ENCODE measurements around the gene ARL16. TPM values are rescaled to one million over a fixed set of nuclear protein-coding genes. Genes with fewer than 3 reads are reported as not detected.

ARL16 gene
- total RNA-seq, 3 donors from 2014 or later (not counting 1 experiment from before 2014, with no cell fraction given) = 23.3 to 47.9 (median 39.3) TPM

GRCh38 chr17:81706757-81707624, 23.4 kb upstream of the ARL16 start:
- Mint-ChIP-seq H3K9me3 (no peaks in the 10 kb centered on the region), H3K4me1 (peaks cover 15 to 26% of the 10 kb centered on the region in 2 donors), H3K27ac (no peak overlapping the region), H3K27me3 (ENCODE audit: low read depth in 2 of 2) (no peaks in the 10 kb centered on the region), H3K4me3 (no peak overlapping the region), H3K36me3 (no peaks in the 10 kb centered on the region)
- Histone ChIP-seq H3K4me1 (ENCODE audit: control insufficient read depth, insufficient read depth, low read length) (peaks cover 41% of the 10 kb centered on the region), H3K27ac (ENCODE audit: low read length) (no peak overlapping the region), H3K4me3 (ENCODE audit: low read length) (no peak overlapping the region), H3K9me3 (ENCODE audit: control insufficient read depth, insufficient read depth, low read length) (no peaks in the 10 kb centered on the region), H3K36me3 (ENCODE audit: control insufficient read depth, insufficient read depth, low read length) (peaks cover 12% of the 10 kb centered on the region), H3K27me3 (ENCODE audit: control insufficient read depth, insufficient read depth, low read length) (no peaks in the 10 kb centered on the region)
- intact Hi-C loops (cut with micrococcal nuclease) = no loop called here
- TF ChIP-seq CTCF (IDR thresholded peaks at IDR 0.05) = no peak
- DNase-seq = no peak
- WGBS (ENCODE audit: insufficient coverage) = 96% methylated on average over 54 of the region's 54 CpGs
- ATAC-seq = no peak

GRCh38 chr17:81706232-81706611, 22.6 kb upstream of the ARL16 start:
- no peak for ATAC-seq
- H3K4me3 ChIP-seq (ENCODE audit: low read length) = no peak overlapping the region
- no peak overlapping the region for H3K4me3 Mint-ChIP-seq
- intact Hi-C loops (cut with micrococcal nuclease) = no loop called here
- no peaks in the 10 kb centered on the region for H3K9me3 Mint-ChIP-seq
- H3K27ac Mint-ChIP-seq = no peak overlapping the region
- DNase-seq = no peak
- H3K9me3 ChIP-seq (ENCODE audit: control insufficient read depth, insufficient read depth, low read length) = no peaks in the 10 kb centered on the region
- peaks cover 21 to 28% of the 10 kb centered on the region in 2 donors for H3K4me1 Mint-ChIP-seq
- peaks cover 44% of the 10 kb centered on the region for H3K4me1 ChIP-seq (ENCODE audit: control insufficient read depth, insufficient read depth, low read length)
- peaks cover 15% of the 10 kb centered on the region for H3K36me3 ChIP-seq (ENCODE audit: control insufficient read depth, insufficient read depth, low read length)
- H3K27me3 Mint-ChIP-seq (ENCODE audit: low read depth in 2 of 2) = no peaks in the 10 kb centered on the region
- 97% methylated on average over 17 of the region's 17 CpGs for WGBS (ENCODE audit: insufficient coverage)
- TF ChIP-seq CTCF (IDR thresholded peaks at IDR 0.05) = no peak
- H3K27ac ChIP-seq (ENCODE audit: low read length) = no peak overlapping the region
- no peaks in the 10 kb centered on the region for H3K27me3 ChIP-seq (ENCODE audit: control insufficient read depth, insufficient read depth, low read length)
- H3K36me3 Mint-ChIP-seq = no peaks in the 10 kb centered on the region

GRCh38 chr17:81705518-81706231, 22.1 kb upstream of the ARL16 start:
- no peak for DNase-seq

More at GRCh38 chr17:81705518-81706231, 22.1 kb upstream of the ARL16 start:
- Mint-ChIP-seq H3K36me3 (no peaks in the 10 kb centered on the region), H3K27me3 (ENCODE audit: low read depth in 2 of 2) (no peaks in the 10 kb centered on the region), H3K4me1 (peaks cover 17 to 28% of the 10 kb centered on the region in 2 donors), H3K4me3 (peak overlapping the region; percentile 35), H3K9me3 (no peaks in the 10 kb centered on the region), H3K27ac (peak overlapping the region in 1 of 2 donors; percentile 33)
- intact Hi-C loops (cut with micrococcal nuclease) = no loop called here
- Histone ChIP-seq H3K27me3 (ENCODE audit: control insufficient read depth, insufficient read depth, low read length) (no peaks in the 10 kb centered on the region), H3K27ac (ENCODE audit: low read length) (no peak overlapping the region), H3K36me3 (ENCODE audit: control insufficient read depth, insufficient read depth, low read length) (peaks cover 21% of the 10 kb centered on the region), H3K4me1 (ENCODE audit: control insufficient read depth, insufficient read depth, low read length) (peaks cover 44% of the 10 kb centered on the region), H3K9me3 (ENCODE audit: control insufficient read depth, insufficient read depth, low read length) (no peaks in the 10 kb centered on the region), H3K4me3 (ENCODE audit: low read length) (no peak overlapping the region)
- no peak for TF ChIP-seq CTCF (IDR thresholded peaks at IDR 0.05)
- no peak for ATAC-seq
- WGBS (ENCODE audit: insufficient coverage) = 92% methylated on average over 27 of the region's 30 CpGs
